Ishikawa (cell line): ENCODE measurements around the gene AKAP8L.

Experiments used
- CREB1 ChIP-seq: IDR thresholded peaks from 2 replicates; pipeline ENCODE4 v1.6.1; 2012; ENCODE audit warnings: low read depth
- EGR1 ChIP-seq: IDR thresholded peaks from 2 replicates; pipeline ENCODE4 v1.6.1; 2012
- EP300 ChIP-seq: IDR thresholded peaks from 2 replicates; pipeline ENCODE4 v1.6.1; 2012; ENCODE audit warnings: borderline replicate concordance
- NFIC ChIP-seq: IDR thresholded peaks from 2 replicates; pipeline ENCODE4 v1.6.1; 2012
- RAD21 ChIP-seq: IDR thresholded peaks from 2 replicates; pipeline ENCODE4 v1.6.1; 2012; ENCODE audit warnings: low read depth
- TEAD4 ChIP-seq: IDR thresholded peaks from 2 replicates; pipeline ENCODE4 v1.6.1; 2012
- YY1 ChIP-seq: IDR thresholded peaks from 2 replicates; pipeline ENCODE4 v1.6.1; 2012; ENCODE audit warnings: low read depth
- ZBTB7A ChIP-seq: IDR thresholded peaks from 2 replicates; pipeline ENCODE4 v1.6.1; 2012; ENCODE audit warnings: low read depth
- TF ChIP-seq, protein P1 (sequence below): IDR thresholded peaks from 2 replicates; pipeline ENCODE4 v1.6.1; 2012
- TF ChIP-seq, protein P2 (sequence below): IDR thresholded peaks from 2 replicates; pipeline ENCODE4 v1.6.1; 2012; ENCODE audit warnings: low read depth, mild to moderate bottlenecking
- TF ChIP-seq, protein P3 (sequence below): IDR thresholded peaks from 2 replicates; pipeline ENCODE4 v1.6.1; 2012

DNA sequence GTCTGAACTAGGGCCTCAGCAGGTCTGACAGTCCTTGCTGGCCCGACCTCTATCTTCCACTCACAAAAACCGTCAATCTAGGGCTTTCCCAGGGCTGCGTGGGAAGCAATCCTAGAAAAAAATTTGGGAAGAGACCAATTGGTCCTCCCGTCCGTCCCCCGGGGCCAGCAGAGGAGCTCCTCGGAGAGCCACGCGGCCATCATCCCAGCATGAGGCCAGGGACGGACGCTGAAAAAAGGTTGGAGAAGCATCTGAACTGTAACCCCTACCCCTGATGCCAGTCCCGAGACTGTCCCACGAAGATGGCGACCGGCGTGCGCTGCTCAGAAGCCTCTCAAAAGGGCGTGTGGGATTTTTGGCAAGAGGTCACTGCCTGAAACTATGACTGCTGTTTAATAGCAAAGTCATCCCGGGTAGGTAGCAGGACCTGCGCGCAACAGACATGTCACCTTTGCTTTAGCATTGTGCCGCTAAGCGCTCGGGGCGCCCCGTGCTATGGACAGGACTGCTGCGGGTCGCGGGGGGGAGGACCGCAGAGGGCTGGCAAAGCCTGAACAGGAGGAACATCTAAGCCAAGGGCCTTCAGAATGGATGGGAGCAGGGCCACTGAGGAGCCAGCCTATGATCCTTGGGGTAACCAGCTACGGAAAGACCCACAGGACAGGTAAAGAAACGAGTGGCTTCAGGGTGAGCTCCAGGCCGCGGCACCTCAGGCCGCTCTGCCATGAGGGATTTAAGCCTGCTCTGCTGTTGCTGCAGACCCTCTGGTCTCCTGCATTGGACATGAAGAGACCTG, 49.8 kb downstream of the AKAP8L start:
- no peak for TF ChIP-seq NFIC
- TF ChIP-seq CREB1 = no peak
- TF ChIP-seq, protein P1, sequence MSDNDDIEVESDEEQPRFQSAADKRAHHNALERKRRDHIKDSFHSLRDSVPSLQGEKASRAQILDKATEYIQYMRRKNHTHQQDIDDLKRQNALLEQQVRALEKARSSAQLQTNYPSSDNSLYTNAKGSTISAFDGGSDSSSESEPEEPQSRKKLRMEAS = no peak
- TF ChIP-seq ZBTB7A = no peak
- no peak for TF ChIP-seq RAD21
- TF ChIP-seq, protein P2, sequence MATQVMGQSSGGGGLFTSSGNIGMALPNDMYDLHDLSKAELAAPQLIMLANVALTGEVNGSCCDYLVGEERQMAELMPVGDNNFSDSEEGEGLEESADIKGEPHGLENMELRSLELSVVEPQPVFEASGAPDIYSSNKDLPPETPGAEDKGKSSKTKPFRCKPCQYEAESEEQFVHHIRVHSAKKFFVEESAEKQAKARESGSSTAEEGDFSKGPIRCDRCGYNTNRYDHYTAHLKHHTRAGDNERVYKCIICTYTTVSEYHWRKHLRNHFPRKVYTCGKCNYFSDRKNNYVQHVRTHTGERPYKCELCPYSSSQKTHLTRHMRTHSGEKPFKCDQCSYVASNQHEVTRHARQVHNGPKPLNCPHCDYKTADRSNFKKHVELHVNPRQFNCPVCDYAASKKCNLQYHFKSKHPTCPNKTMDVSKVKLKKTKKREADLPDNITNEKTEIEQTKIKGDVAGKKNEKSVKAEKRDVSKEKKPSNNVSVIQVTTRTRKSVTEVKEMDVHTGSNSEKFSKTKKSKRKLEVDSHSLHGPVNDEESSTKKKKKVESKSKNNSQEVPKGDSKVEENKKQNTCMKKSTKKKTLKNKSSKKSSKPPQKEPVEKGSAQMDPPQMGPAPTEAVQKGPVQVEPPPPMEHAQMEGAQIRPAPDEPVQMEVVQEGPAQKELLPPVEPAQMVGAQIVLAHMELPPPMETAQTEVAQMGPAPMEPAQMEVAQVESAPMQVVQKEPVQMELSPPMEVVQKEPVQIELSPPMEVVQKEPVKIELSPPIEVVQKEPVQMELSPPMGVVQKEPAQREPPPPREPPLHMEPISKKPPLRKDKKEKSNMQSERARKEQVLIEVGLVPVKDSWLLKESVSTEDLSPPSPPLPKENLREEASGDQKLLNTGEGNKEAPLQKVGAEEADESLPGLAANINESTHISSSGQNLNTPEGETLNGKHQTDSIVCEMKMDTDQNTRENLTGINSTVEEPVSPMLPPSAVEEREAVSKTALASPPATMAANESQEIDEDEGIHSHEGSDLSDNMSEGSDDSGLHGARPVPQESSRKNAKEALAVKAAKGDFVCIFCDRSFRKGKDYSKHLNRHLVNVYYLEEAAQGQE = no peak
- TF ChIP-seq EP300 = no peak
- no peak for TF ChIP-seq TEAD4
- TF ChIP-seq YY1 = no peak
- no peak for TF ChIP-seq EGR1
- TF ChIP-seq, protein P3, sequence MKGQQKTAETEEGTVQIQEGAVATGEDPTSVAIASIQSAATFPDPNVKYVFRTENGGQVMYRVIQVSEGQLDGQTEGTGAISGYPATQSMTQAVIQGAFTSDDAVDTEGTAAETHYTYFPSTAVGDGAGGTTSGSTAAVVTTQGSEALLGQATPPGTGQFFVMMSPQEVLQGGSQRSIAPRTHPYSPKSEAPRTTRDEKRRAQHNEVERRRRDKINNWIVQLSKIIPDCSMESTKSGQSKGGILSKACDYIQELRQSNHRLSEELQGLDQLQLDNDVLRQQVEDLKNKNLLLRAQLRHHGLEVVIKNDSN = no peak
